H1 (cell line): ENCODE data around the gene CLMP. TPM values are rescaled to one million over a fixed set of nuclear protein-coding genes. Genes with fewer than 3 reads are reported as not detected.

Experiments
- CTCF ChIA-PET: fragments of 300-600 bp; sonication (Branson Sonifier 250); formaldehyde crosslinking; loops from one replicate; lab custom pipeline; 2021; ENCODE audit not compliant: partially characterized antibody; lab: Charles Lee
- POLR2A ChIA-PET: fragments of 300-600 bp; sonication (Branson Sonifier 250); formaldehyde crosslinking; loops from one replicate; lab custom pipeline; 2021; ENCODE audit warnings: inconsistent platforms; ENCODE audit not compliant: partially characterized antibody; lab: Charles Lee
- DNase-seq, 2 experiments: peaks; one replicate each; pipeline versions ENCODE4 v3.0.0 to v3.0.0-alpha.2; 2010 to 2022; ENCODE audit warnings: low spot score in 2 of 2, low read depth in 1 of 2, mixed read lengths in 1 of 2
- FAIRE-seq: peaks from 2 replicates; lab custom pipeline; 2011; peaks lifted over from hg19 to GRCh38; lab: Jason Lieb, UNC
- H2AFZ ChIP-seq: 2 replicates; pipeline ENCODE4 v1.8.1; 2012; ENCODE audit warnings: low read length, inconsistent platforms
- H2AK5ac ChIP-seq: 2 replicates; pipeline ENCODE4 v1.6.1; 2013; ENCODE audit warnings: low read depth, low read length
- H2BK120ac ChIP-seq: replicated peaks from 2 replicates; pipeline ENCODE3; 2013; ENCODE audit warnings: low read depth, low read length, inconsistent platforms
- H2BK12ac ChIP-seq: 2 replicates; pipeline ENCODE4 v1.6.1; 2013; ENCODE audit warnings: low read depth, low read length
- H2BK15ac ChIP-seq: 2 replicates; pipeline ENCODE4 v1.6.1; 2013; ENCODE audit warnings: low read length
- H2BK20ac ChIP-seq: 2 replicates; pipeline ENCODE4 v1.6.1; 2013; ENCODE audit warnings: low read length
- H2BK5ac ChIP-seq: 2 replicates; pipeline ENCODE4 v1.6.1; 2013; ENCODE audit warnings: low read depth, low read length
- H3K14ac ChIP-seq: 2 replicates; pipeline ENCODE4 v1.6.1; 2013; ENCODE audit warnings: inconsistent platforms; ENCODE audit not compliant: insufficient read length
- H3K18ac ChIP-seq: 2 replicates; pipeline ENCODE4 v1.6.1; 2013; ENCODE audit warnings: low read length; ENCODE audit errors: extremely low read depth
- H3K23ac ChIP-seq: 2 replicates; pipeline ENCODE4 v1.6.1; 2013; ENCODE audit warnings: inconsistent platforms; ENCODE audit not compliant: insufficient read length
- H3K23me2 ChIP-seq: 2 replicates; pipeline ENCODE4 v1.6.1; 2013; ENCODE audit warnings: low read depth, low read length
- H3K27ac ChIP-seq: 2 replicates; pipeline ENCODE4 v1.6.1; 2011; ENCODE audit warnings: low read depth, low read length, inconsistent platforms
- H3K27me3 ChIP-seq, 4 experiments: replicated peaks in 1 of 4; 1 replicate in 1 of 4; 2 replicates in 3 of 4; pipeline versions ENCODE4 v1.6.1 to v1.8.1; 2011 to 2013; ENCODE audit warnings: low read length in 3 of 4, mild to moderate bottlenecking in 3 of 4, inconsistent platforms in 2 of 4, mixed read lengths in 2 of 4, moderate library complexity in 1 of 4; ENCODE audit not compliant: control insufficient read depth in 3 of 4, insufficient read depth in 3 of 4; ENCODE audit errors: extremely low read depth in 1 of 4
- H3K36me3 ChIP-seq, 4 experiments: 2 replicates each; pipeline versions ENCODE4 v1.6.1 to v1.8.1; 2011 to 2013; ENCODE audit warnings: mild to moderate bottlenecking in 4 of 4, low read length in 3 of 4, moderate library complexity in 2 of 4, control low read depth in 1 of 4, inconsistent platforms in 1 of 4; ENCODE audit not compliant: insufficient read depth in 4 of 4, control insufficient read depth in 2 of 4
- H3K4ac ChIP-seq: replicated peaks from 2 replicates; pipeline ENCODE3; 2013; ENCODE audit warnings: low read length, low read depth, mixed read lengths, inconsistent platforms; ENCODE audit not compliant: insufficient read length
- H3K4me1 ChIP-seq, 4 experiments: replicated peaks in 1 of 4; 1 replicate in 1 of 4; 2 replicates in 3 of 4; pipeline versions ENCODE4 v1.6.1 to v1.8.1; 2011 to 2013; ENCODE audit warnings: low read length in 3 of 4, inconsistent platforms in 2 of 4, mixed read lengths in 1 of 4; ENCODE audit not compliant: insufficient read depth in 4 of 4, control insufficient read depth in 3 of 4
- H3K4me2 ChIP-seq, 2 experiments: 2 replicates each; pipeline versions ENCODE4 v1.6.1 to v1.8.1; 2011 to 2013; ENCODE audit warnings: low read depth in 2 of 2, low read length in 2 of 2, control low read depth in 1 of 2, inconsistent platforms in 1 of 2, mild to moderate bottlenecking in 1 of 2; ENCODE audit not compliant: insufficient read depth in 1 of 2
- H3K4me3 ChIP-seq, 4 experiments: fragments of 200-600, 300-600 bp in 1 of 4; sonication (generic), shearing (Covaris generic), sonication (Bioruptor Twin) in 1 of 4; 2 replicates each; pipeline versions ENCODE4 v1.5.1 to v1.8.1; 2011 to 2016; ENCODE audit warnings: low read length in 4 of 4, low read depth in 3 of 4, control low read depth in 2 of 4, inconsistent platforms in 2 of 4, mild to moderate bottlenecking in 2 of 4, mixed read lengths in 1 of 4, moderate library complexity in 1 of 4; ENCODE audit not compliant: insufficient read depth in 2 of 4; ENCODE audit errors: extremely low read depth in 1 of 4
- H3K56ac ChIP-seq: replicated peaks from 2 replicates; pipeline ENCODE3; 2013; ENCODE audit warnings: low read depth, mild to moderate bottlenecking, mixed read lengths, low read length, inconsistent platforms; ENCODE audit not compliant: insufficient read length
- H3K79me1 ChIP-seq: 2 replicates; pipeline ENCODE4 v1.6.1; 2013; ENCODE audit warnings: low read depth, low read length, control low read depth
- H3K79me2 ChIP-seq, 2 experiments: 2 replicates each; pipeline versions ENCODE4 v1.6.1 to v1.8.1; 2012 to 2013; ENCODE audit warnings: low read length in 2 of 2, mild to moderate bottlenecking in 2 of 2, inconsistent platforms in 1 of 2; ENCODE audit not compliant: insufficient read depth in 2 of 2, control insufficient read depth in 1 of 2
- H3K9ac ChIP-seq, 4 experiments: replicated peaks in 1 of 4; 1 replicate in 1 of 4; 2 replicates in 3 of 4; pipeline versions ENCODE4 v1.6.1 to v1.8.1; 2011 to 2013; ENCODE audit warnings: low read depth in 3 of 4, low read length in 3 of 4, control low read depth in 2 of 4, mild to moderate bottlenecking in 2 of 4, moderate library complexity in 2 of 4, inconsistent platforms in 1 of 4; ENCODE audit errors: extremely low read depth in 1 of 4
- H3K9me3 ChIP-seq, 2 experiments: 2 replicates each; pipeline versions ENCODE4 v1.6.1 to v1.8.1; 2012 to 2013; ENCODE audit warnings: mild to moderate bottlenecking in 2 of 2, moderate library complexity in 2 of 2, control low read depth in 1 of 2, inconsistent platforms in 1 of 2, low read depth in 1 of 2, low read length in 1 of 2, mixed read lengths in 1 of 2; ENCODE audit not compliant: insufficient read depth in 2 of 2
- H4K20me1 ChIP-seq, 2 experiments: replicated peaks in 1 of 2; 2 replicates each; pipeline versions ENCODE3 to v1.8.1; 2011 to 2013; ENCODE audit warnings: inconsistent platforms in 2 of 2, low read length in 2 of 2, mild to moderate bottlenecking in 1 of 2; ENCODE audit not compliant: insufficient read depth in 2 of 2, control insufficient read depth in 1 of 2
- H4K5ac ChIP-seq: 2 replicates; pipeline ENCODE4 v1.6.1; 2013; ENCODE audit warnings: low read length, low read depth, mixed read lengths, inconsistent platforms; ENCODE audit not compliant: insufficient read length
- H4K8ac ChIP-seq: 2 replicates; pipeline ENCODE4 v1.8.0; 2013; ENCODE audit warnings: mild to moderate bottlenecking, moderate library complexity, low read length, inconsistent platforms; ENCODE audit not compliant: insufficient read depth; ENCODE audit errors: extremely low read depth
- H4K91ac ChIP-seq: replicated peaks from 2 replicates; pipeline ENCODE3; 2013; ENCODE audit warnings: low read length, mixed read lengths, inconsistent platforms; ENCODE audit not compliant: insufficient read length
- CBX5 ChIP-seq: fragments of 300-800, 300-1000 bp; sonication (generic); IDR thresholded peaks from 2 replicates; pipeline ENCODE4 v1.7.1; 2016; ENCODE audit warnings: antibody characterized with exemption, low read length, low read depth
- CHD2 ChIP-seq: IDR thresholded peaks from 2 replicates; pipeline ENCODE4 v1.6.1; 2012; ENCODE audit warnings: low read length, improper control_type of control experiment
- CTBP2 ChIP-seq: IDR thresholded peaks from 2 replicates; pipeline ENCODE4 v1.7.0; 2011; ENCODE audit warnings: borderline replicate concordance, mild to moderate bottlenecking, moderate library complexity, mixed read lengths, low read length; ENCODE audit not compliant: insufficient read depth, insufficient read length
- EP300 ChIP-seq, 2 experiments: IDR thresholded peaks; 1 replicate in 1 of 2; 2 replicates in 1 of 2; pipeline ENCODE4 v1.6.1; 2011 to 2012; ENCODE audit warnings: low read depth in 2 of 2, low read length in 2 of 2, mild to moderate bottlenecking in 2 of 2, borderline replicate concordance in 1 of 2, inconsistent platforms in 1 of 2, moderate library complexity in 1 of 2
- KDM5A ChIP-seq: fragments of 200-600 bp; IDR thresholded peaks from 2 replicates; pipeline ENCODE4 v1.7.1; 2012; ENCODE audit warnings: mild to moderate bottlenecking, low read length, inconsistent platforms, mixed read lengths
- NANOG ChIP-seq: IDR thresholded peaks from 2 replicates; pipeline ENCODE4 v1.6.1; 2011; ENCODE audit warnings: low read length, low read depth, mild to moderate bottlenecking, inconsistent platforms; ENCODE audit not compliant: insufficient read depth, poor library complexity, severe bottlenecking
- RXRA ChIP-seq: IDR thresholded peaks from 2 replicates; pipeline ENCODE4 v1.6.1; 2011; ENCODE audit warnings: low read depth, mild to moderate bottlenecking, low read length, moderate library complexity; ENCODE audit not compliant: insufficient read depth
- SIRT6 ChIP-seq: IDR thresholded peaks from one replicate; pipeline ENCODE4 v1.7.1; 2012; ENCODE audit warnings: low read length, inconsistent platforms
- SRF ChIP-seq: IDR thresholded peaks from 2 replicates; pipeline ENCODE4 v1.6.1; 2011; ENCODE audit warnings: mild to moderate bottlenecking, low read depth, low read length, moderate library complexity
- TCF12 ChIP-seq: IDR thresholded peaks from 2 replicates; pipeline ENCODE4 v1.6.1; 2011; ENCODE audit warnings: low read depth, mild to moderate bottlenecking, low read length
- YY1 ChIP-seq: IDR thresholded peaks from 2 replicates; pipeline ENCODE4 v1.6.1; 2011; ENCODE audit warnings: low read depth, mild to moderate bottlenecking, low read length
- ZNF274 ChIP-seq: IDR thresholded peaks from 2 replicates; pipeline ENCODE4 v1.7.0; 2012; ENCODE audit warnings: low read length, borderline replicate concordance; ENCODE audit errors: extremely low read depth
- WGBS, 2 experiments: shearing (Covaris generic) in 1 of 2; methylation state at CpG; one replicate each; pipeline versions ENCODE4 v1.1.6 to v1.1.7; 2013 to 2015; ENCODE audit warnings: low lambda C conversion rate in 2 of 2, mixed read lengths in 2 of 2, inconsistent platforms in 1 of 2, low coverage in 1 of 2, missing lambda C conversion rate in 1 of 2; ENCODE audit not compliant: insufficient replicate concordance in 2 of 2, insufficient coverage in 1 of 2, insufficient read length in 1 of 2; ENCODE audit errors: extremely low coverage in 1 of 2, missing lambda C conversion rate in 1 of 2; 5-methylcytosine and 5-hydroxymethylcytosine counted together
- polyA plus RNA-seq, 7 experiments: library from polyadenylated mRNA; depleted of rRNA in 3 of 7; stranded (reverse) in 5 of 7; unstranded in 2 of 7; fragments of >200 nt in 5 of 7; fragments of 200-250 nt in 2 of 7; gene quantifications; 1 replicate in 5 of 7; 2 replicates in 1 of 7; 4 replicates in 1 of 7; pipeline versions ENCODE4 v1.2.1 to v1.2.3, GENCODE V29; 2011 to 2013; ENCODE audit warnings: missing spikeins in 2 of 7, mixed read lengths in 2 of 7
- total RNA-seq: library from RNA; stranded (reverse); fragmentation: NEBNext Ultra II Directional; extraction: Animal tissue kit (Norgen Biotek cat#: 25700); gene quantifications from 2 replicates; pipeline ENCODE4 v1.2.1, GENCODE V29; 2021
- TF ChIP-seq, protein P1 (sequence below): IDR thresholded peaks from 2 replicates; pipeline ENCODE4 v1.6.1; 2012; ENCODE audit warnings: inconsistent platforms

Gene CLMP
- total and polyA plus RNA-seq, 2 of the 8 experiments (the other 6 are each of a cell fraction or from before 2014, with no cell fraction given) = 9.9 to 24.1 TPM

- no peak overlapping the region for H3K9ac ChIP-seq
- H2BK5ac ChIP-seq = no peak overlapping the region
- H3K27ac ChIP-seq = no peak overlapping the region
- WGBS, 2 experiments = no CpG with 5 or more reads among the region's 1 CpG
- no peak overlapping the region for H2BK120ac ChIP-seq
- H3K23me2 ChIP-seq = no peaks in the 10 kb centered on the region
- H4K8ac ChIP-seq = no peak overlapping the region
- H3K9me3 ChIP-seq = no peaks in the 10 kb centered on the region
- no peaks in the 10 kb centered on the region for H3K27me3 ChIP-seq
- no peak overlapping the region for H3K14ac ChIP-seq
- no peak overlapping the region for H3K23ac ChIP-seq
- H3K79me2 ChIP-seq = no peaks in the 10 kb centered on the region
- no peaks in the 10 kb centered on the region for H3K79me1 ChIP-seq
- H4K5ac ChIP-seq = no peak overlapping the region
- H2BK20ac ChIP-seq = no peak overlapping the region
- H3K4me1 ChIP-seq = no peaks in the 10 kb centered on the region
- no peak overlapping the region for H2AFZ ChIP-seq
- H3K36me3 ChIP-seq = peaks cover 0 to 4% (median 2%) of the 10 kb centered on the region in 4 experiments; a peak in 3 of 8 replicates
- H3K4me2 ChIP-seq = no peak overlapping the region
- no peak overlapping the region for H2BK12ac ChIP-seq
- no peak overlapping the region for H4K91ac ChIP-seq
- no peak for FAIRE-seq
- H3K4ac ChIP-seq = no peak overlapping the region
- POLR2A ChIA-PET = interaction anchor here (1.0 to 1.7 kb wide), 2 partner anchors 11 to 18 kb away, joined by 4 to 5 read pairs; partner anchors contain the start of gene HSPA8
- CTCF ChIA-PET = interaction anchor here (0.6 to 2.8 kb wide), 5 partner anchors 24 to 181 kb away, joined by 3 to 9 read pairs (median 5); no protein-coding TSS in a partner anchor
- no peak overlapping the region for H3K18ac ChIP-seq
- no peaks in the 10 kb centered on the region for H4K20me1 ChIP-seq
- no peak overlapping the region for H3K4me3 ChIP-seq
- no peak for DNase-seq
- H2AK5ac ChIP-seq = no peak overlapping the region
- no peak overlapping the region for H2BK15ac ChIP-seq
- H3K56ac ChIP-seq = no peak overlapping the region
- TF ChIP-seq CTBP2 (no peak), TCF12 (no peak), KDM5A (no peak), NANOG (no peak), CBX5 (no peak), EP300 (IDR thresholded peaks at IDR 0.05; ENCODE audit: borderline replicate concordance in 1 of 2, low read depth in 2 of 2, low read length in 2 of 2) (no peak), YY1 (no peak), SRF (no peak), RXRA (no peak), SIRT6 (no peak), CHD2 (no peak), ZNF274 (no peak)
- TF ChIP-seq, protein P1, sequence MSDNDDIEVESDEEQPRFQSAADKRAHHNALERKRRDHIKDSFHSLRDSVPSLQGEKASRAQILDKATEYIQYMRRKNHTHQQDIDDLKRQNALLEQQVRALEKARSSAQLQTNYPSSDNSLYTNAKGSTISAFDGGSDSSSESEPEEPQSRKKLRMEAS = no peak
Measured at GRCh38 chr11:123080015-123080414, 115.0 kb downstream of the CLMP start.
